Hindlimb muscle (tissue), 1 donor: ENCODE measurements around the gene ERO1B. TPM values are rescaled to one million over a fixed set of nuclear protein-coding genes. Genes with fewer than 3 reads are reported as not detected.

Source experiments
- DNase-seq: peaks from one replicate; pipeline ENCODE4 v3.0.0-alpha.2; 2013
- polyA plus RNA-seq: library from polyadenylated mRNA; unstranded; fragments of 120-200 nt; gene quantifications from one replicate; pipeline ENCODE4 v1.2.1, GENCODE V29; 2013; ENCODE audit not compliant: insufficient read length

The ERO1B gene
- polyA plus RNA-seq, 1 donor = 2.6 TPM

DNA sequence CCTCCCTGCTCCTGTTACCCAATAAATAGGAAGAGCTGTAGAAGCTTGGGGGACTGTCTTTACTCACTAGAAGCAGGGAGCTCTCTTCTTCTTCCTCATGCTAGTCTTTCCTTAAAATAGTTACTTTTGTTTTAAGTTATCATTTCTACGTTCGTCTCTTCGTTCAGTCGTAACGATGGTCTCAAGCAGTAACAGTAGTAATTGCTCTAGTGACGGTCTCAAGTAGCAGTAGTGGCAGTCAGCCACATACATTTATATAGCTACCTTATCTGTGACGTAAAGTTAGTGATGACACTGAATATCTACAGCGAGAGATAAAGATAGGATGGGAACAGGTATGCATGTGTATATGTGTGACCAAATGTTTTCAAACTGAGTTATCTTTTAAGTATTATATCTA lies 15.4 kb upstream of the ERO1B start:
- DNase-seq = no peak

DNA sequence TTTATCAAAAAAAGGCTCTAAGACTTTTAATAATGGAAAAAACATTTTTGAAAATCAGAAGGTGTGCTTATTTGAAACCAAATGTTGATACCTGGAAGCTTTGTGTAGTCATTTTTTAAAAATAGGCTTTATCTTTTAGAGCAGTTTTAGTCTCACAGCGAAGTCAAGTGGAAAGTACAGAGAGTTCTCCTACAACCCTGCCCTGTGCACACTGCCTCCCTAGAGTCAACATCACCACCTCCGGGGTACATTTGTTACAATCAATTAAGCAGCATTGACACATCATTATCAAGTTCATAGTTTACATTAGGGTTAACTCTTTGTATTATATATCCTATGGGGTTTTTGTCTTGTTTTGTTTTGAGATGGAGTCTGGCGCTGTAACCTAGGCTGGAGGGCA lies 10.7 kb upstream of the ERO1B start:
- DNase-seq = no peak

DNA sequence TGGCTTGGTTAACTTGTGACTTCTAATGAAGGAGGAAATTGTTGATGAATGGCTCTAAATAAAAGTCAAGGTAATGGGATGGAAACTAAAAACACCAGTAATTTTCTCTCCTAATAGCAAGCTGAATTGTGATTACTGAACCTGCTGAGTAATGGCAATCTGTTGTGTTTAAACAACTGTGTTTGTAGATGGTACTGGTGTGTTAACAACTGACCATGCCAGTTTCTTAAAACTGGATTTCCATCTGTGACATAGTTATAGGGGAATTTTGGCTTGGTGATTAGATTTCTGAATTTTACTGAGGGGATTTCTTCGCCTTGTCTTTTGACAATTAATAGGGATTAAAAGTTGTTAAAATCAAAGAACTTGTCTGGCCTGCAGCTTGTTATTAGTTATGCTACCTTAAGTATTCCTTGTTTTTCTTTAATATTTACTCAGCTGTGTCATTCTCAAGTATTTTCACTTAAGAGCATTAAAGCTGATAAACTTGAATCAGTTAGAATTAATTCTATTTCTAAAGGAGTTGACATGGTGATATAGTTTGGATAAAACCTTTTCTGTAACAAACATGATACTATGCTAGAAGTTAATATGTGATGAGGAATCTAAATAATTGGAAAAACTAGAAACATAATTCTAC lies 7.9 kb upstream of the ERO1B start:
- no peak for DNase-seq

DNA sequence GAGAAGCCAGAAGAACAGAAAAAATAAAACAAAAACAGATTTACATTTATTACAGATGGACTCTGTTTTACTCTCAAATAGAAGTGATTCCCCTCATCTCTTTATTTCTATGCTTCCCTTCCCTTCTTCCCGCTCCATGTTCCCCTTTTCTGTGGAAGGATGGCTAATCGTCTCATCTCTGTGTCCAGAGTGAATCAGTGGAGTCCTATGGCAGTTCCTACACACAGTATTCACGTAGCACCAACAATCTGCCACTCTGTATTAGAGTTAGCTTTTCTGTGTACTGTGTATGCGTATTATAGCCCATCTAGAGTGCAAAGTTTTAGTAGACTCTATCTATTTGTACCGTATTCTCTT lies 6.8 kb upstream of the ERO1B start:
- DNase-seq = no peak

DNA sequence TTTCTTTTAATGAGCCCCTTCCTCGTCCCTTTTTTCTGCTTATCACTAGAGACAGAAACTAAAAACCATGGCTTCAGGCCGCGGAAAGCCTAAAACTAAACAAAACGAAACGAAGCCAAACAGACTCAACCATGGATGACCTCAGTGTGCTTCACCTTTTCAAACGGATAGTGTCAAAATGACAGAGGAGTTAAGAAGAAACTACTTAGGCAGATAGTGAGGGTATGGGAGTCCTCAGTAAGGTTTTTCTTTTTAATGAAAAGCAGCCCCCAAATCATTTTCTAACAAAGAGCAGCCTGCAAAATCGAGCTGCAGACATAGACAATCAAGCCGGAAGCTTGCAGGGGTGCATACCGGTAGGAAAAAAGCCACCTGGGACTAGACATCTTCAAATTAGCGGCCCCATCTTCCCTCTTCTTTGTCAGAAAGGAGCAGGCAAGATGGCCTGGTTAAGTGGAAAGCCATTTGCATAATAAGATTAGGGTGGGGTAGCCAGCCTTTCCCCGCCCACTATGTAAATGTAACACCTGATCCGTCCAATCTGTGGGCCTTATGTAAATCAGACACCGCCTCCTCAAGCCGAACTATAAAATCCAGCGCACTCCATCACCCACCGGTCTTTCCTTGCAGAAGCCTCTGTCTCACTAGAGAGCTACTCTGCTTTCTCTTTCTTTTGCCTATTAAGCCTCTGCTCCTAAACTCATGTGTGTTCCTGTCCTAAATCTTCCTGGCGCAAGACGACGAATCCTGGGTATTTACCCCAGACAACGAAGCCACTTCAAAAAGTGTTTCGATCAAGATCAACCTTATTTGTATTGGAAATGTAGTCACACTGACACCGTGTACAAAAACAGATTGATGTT lies 6.2 kb upstream of the ERO1B start:
- DNase-seq = no peak

DNA sequence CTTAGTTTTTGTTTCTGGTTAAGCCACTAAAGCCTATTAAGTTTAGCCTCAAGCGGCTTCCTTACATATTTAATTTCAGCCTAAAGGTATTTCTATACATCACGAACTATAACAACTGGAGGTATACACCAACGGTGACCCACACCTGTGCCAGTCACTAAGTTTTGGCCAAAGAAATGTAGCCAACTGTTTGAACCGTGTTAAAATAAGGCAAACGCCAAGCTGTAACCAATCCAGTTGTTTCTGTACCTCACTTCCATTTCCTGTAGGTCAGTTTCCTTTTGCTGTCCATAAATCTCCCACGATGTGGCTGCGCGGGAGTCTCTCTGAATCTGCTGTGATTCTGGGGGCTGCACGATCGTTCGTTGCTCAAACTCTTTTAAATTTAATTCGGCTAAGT lies 5.6 kb upstream of the ERO1B start:
- DNase-seq = no peak

DNA sequence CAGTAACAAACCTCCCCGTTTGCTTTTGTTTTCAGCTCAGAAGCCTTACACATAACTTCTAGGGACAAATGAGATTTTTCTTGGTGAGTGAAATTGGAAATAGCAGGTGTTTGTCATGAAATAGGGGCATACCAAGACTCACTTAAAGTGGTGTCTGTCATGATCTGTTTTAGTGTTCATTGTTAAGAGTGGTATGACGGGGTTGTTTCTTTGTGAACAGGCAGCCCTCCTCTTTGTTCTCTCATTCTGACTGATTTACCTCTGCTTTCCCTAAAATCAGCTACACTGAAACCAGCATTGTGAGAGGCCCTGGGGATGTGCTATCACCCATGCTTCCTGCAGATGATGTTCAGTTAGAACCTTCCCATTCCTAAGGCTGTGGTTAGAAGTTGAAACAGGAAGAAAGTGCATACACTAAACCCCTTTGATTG lies 2.5 kb upstream of the ERO1B start:
- DNase-seq = no peak

DNA sequence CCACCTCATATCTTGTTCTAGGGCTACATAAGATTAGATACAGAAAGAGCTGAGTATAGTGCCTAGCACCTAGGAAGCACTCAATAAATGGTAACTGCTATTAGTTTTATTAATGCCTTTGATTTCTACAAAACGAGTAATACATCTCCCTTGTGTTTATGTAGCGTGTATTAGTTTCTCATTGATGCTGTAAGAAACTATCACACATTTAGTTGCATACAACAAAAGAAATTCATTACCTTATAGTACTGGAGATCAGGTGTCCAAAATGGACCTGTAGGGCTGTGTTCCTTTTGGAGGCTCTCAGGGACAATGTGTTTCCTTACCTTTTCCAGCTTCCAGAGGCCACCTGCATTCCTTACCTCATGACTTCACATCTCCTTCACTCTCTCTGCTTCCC lies 961 bp upstream of the ERO1B start:
- DNase-seq = no peak

DNA sequence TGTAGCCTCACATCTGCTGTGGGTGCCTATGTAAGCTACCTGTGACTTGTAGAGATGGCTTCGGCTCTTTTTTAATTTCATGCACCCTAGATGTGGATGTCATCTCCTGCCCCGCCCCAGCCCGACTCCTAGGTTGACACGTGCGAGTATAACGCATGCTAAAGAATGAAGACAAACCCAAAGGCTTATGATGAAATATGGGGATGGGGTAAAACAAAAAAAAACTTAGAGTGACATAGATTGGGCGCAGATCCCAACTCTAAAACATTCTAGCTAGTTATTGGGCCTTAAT lies 613 bp upstream of the ERO1B start:
- DNase-seq = no peak

DNA sequence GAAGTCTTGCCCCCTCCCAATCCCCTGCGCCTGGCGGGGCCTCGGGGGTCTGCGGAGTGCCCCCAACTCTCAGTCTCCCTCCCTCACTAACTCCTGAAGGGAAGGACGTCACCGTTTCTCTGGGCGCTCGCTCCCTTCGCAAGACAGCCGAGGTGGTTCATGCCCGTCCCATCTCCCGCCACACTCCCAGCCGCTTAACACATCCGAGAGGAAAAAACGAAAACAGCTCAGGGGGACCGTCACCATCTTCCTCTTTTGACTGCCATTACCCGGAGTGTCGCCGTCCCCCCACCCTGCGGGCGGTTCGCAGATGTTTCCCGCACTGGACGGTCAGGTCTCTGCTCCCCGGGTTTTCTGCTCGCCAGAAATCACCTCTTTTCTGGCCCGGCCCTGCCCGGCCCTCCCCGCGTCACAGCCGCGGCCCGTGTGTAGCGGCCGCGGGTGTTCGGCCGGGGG lies 532 bp downstream of the ERO1B start:
- peak; percentile 38 for DNase-seq

DNA sequence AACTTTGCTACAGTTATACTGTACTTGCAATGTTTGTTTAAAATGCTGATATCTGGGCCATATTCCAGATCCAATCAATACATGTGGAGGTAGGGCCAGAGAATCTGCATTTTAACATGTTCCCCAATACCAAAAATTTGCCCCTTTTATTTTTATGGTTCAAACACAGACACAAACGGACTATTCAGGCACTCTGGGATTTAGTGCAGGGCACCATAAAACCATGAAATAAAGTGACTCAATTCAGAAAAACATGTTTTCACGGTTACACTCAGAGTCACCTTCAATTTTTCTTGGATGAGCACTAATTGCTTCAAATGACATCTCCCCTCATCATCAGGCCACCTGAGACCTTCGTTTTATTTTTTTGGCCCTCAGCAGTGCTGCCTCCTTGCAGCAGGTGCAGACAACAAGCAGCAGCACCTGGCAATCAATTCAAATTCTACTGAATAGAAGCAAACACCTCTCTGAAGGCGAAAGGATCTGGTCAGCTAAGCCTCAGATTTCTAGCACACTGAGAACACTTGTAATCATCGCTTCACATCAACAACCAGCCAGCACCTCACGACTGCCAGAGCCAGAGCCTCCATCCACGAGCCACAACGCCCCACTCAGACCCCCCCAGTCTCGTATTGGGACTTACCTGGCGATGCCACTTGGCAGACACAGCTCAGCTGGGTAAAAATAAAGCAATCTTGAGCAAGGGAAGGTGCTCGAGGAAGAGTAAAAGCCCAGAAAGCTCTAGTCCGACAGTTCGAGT lies 1.1 kb downstream of the ERO1B start:
- DNase-seq = peak; percentile 6

DNA sequence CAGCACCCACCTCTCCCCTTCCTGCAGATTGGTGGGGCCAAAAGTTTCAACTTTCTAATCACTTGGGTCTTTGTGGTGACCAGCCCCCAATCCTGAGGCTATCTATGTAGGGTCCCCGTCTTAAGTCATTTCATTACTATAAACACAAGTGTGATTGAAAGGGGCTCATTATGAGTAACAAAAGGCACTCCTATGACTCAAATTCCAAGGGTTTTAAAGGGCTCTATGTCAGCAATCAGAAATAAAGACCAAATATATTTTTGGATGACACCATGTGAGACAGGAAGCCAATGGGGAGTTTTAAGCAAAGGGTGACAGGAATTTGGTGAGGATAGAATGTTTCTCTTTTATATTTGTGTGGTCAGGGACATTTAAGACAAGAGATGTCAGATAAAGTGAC lies 6.2 kb downstream of the ERO1B start:
- DNase-seq = no peak

DNA sequence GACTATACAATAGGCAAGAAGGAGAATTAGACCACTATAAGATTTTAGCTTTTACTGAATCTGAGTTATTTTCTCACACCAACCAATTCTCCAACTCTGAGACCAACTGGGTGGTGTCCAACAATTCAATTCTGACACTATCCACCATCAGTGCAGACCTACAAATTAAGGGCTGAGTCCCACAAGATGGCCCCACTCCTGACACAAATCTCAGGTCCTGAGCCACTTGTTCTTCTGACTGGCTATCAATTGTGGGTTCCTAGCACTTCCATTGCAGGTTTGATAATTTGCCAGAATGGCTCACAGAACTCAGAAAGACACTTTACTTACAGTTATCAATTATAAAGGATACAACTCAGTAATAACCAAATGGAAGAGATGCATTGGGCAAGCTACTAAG lies 6.7 kb downstream of the ERO1B start:
- DNase-seq = no peak

DNA sequence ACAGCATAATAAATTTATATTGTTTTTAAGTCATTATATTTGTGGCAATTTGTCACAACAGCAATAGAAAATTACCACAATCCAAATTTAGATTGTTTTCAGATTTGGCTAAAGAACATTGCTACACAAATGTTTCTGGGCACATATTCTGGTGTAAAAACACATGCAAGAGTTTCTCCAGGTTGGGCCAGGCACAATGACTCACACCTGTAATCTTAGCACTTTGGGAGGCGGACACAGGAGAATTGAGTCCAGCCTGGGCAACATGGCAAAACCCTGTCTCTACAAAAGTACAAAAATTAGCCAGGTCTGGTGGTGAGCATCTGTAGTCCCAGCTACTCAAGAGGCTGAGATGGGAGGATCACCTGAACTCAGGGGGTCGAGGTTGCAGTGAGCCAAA lies 8.4 kb downstream of the ERO1B start:
- no peak for DNase-seq

DNA sequence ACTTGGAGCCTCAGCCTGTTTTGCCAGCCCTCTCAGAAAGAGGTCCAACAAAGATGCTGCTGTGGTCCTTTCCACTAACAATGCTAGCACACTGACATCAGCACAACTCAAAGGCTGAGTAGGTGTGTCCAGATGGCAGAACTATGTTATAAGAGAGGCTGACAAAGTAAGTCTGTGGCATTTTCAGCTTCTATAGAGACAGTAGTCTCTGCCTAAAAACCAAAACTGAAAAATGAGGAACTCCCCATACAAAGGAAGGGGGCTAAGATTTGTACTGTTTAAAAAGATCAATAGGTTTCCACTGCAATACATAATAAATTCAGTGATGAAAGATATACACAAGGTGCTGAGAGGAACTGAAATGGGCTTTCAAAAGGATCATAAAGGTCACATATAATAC lies 12.3 kb downstream of the ERO1B start:
- no peak for DNase-seq

DNA sequence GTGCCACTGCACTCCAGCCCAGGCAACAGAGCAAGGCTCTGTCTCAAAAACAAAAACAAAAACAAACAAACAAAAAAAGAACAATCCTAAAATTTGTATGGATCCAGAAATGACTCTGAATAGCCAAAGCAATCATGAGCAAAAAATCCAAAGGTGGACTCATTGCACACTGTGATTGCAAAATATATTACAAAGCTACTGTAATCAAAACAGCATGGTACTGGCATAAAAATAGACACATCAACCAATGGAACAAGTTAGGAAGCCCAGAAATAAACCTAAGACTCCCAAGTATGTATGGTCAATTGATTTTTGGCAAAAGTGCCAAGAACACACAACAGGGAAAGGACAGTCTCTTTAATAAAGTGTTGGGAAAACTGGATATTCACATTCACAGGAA lies 19.9 kb downstream of the ERO1B start:
- DNase-seq = no peak

DNA sequence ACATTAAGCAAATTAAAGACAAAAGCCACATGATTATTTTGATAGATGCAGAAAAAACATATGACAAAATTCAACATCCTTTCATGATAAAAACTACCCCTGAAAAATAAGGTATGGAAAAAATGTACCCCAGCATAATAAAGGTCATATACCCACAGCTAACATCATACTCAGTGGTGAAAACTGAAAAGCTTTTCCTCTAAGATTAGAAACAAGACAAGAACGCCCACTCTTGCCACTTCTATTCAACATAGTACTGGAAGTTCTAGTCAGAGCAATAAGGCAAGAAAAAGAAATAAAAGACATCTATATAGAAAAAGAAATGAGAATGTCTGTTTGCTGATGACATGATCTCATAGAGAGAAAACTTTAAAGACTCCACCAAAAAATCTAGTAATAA lies 20.7 kb downstream of the ERO1B start:
- no peak for DNase-seq

DNA sequence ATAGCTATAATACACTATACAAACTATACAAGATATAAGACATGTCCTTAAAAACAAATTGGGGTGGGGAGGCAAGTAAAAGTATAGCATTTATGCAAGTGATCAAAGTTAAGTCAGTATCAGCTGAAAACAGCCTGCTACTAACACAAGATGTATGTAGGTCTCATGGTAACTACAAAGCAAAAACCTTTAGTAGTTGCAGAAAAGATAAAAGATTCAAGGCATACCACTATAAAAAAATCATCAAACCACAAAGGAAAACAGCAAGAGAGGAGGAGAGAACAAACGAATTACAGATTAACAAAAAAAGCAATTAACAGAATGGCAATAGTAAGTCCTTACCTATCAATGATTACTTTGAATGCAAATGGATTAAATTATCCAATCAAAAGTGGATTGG lies 22.7 kb downstream of the ERO1B start:
- no peak for DNase-seq

DNA sequence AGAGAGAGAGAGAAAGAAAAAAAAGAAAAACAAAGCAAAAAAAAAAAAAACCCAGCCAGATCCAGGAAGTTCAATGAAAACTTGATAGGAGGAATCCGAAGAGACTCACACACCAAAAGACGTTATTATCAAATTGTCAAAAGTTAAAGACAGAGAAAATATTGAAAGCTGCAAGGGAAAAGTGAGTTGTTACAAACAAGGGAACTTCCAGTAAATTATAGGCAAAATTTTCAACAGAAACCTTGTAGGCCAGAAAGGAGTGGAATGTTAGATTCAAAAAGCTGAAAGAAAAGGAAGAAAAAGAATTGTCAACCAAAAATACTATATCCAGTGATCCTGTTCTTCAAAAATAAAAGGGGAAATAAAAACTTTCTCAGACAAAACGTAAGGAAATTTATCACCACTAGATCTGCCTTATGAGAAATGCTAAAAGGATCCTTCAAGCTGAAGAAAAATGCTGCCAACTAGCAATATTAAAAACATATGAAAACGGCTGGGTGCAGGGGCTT lies 23.6 kb downstream of the ERO1B start:
- no peak for DNase-seq

DNA sequence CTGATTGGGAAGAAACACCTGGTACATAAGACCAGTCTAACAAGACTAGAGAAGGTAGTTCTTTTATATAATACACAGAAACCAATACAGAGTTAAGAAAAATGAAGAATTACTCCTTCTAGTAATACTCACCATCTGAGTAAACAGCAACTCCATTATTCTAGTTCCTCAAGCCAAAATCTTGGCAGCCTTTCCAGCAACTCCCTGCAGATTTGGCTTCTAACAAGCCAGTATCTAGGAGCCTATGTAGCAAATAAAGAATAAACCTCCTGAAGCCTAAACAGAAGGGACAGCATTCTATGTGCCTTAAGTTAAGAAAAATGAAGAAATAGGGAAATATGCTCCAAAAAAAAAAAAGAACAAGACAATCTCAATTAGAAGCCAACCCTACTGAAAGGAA lies 24.5 kb downstream of the ERO1B start:
- no peak for DNase-seq

DNA sequence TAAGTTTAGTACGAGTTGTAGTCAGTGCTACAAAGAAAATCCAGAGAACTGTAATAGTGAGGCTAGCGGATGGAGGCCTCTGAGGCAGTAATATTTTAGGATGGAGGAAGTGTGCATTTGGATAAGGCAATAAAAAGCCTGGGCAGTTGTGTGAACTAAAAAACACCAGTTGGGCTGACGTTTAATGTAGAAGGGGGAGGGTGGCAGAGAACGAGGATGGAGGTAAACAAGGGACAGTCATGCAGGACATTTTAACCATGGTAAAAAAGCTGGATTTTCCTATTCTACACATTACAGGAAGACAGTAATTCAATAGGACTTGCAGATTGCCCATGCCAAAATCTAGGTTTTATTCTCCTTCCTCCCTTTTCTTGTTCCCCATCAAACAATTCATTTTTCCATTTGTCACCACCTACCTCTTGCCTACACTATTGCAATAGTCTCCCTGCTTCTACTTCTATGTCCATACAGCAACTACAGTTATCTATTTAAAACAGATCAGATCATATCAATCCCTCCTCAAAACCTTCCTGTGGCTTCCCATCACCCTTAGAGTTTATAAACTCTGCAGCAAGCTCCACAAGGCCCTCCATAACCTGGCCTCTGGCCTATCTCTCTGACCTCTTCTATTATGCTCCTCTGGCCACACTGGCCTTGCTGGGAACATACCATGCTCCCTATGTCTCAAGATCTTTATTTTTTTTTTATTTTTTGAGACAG lies 27.7 kb downstream of the ERO1B start:
- no peak for DNase-seq

DNA sequence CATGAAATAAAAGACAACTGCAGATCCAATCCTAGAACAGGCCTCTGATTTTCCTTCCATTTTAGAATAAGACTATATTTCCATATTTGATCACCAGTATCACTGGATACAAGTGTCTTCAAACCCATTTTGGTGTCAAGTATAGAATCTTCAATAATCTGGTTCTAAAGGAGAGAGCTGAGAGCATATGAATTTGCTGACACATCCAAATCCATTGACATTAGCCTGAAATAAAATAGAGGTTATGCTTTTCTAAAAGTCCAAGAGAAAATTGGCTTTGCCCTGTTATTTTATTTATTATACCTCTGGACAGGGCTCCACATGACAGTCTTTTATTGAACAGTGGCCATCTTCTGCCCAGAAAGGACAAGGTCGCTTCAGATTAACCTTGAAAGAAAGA lies 28.6 kb downstream of the ERO1B start:
- no peak for DNase-seq

DNA sequence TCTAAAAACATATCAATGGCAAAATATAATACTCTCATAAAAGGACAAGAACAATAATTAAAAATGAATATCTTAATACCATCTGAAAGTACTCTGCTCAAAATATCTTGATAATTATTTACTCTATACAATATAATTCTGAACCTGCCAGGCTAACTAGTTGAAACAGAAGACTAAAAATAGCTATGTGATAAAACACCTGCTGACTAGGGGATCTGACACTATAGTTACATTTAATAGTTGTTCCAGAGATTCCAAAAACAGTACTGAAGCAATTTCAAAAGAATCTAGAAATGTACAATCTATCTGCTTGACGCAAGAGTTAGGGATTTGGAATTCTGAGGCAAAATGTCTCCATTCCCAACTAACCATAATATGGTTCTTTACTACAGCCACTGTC lies 30.2 kb downstream of the ERO1B start:
- DNase-seq = no peak
